Lower lobe of right lung (tissue), 2 donors: ENCODE data around the gene ZCWPW1. TPM values are rescaled to one million over a fixed set of nuclear protein-coding genes. Genes with fewer than 3 reads are reported as not detected.
"Not testable (repeated sequence)": the region's sequence is repeated elsewhere in the genome, so short reads cannot be mapped to it uniquely, and the experiment has no call there.

Experiments used
- ATAC-seq, 2 donors: fragments of 200-7000 bp; cut with Tn5 transposase; one replicate each; pipeline ENCODE4 v1.9.1; 2020 to 2022; ENCODE audit warnings: mild to moderate bottlenecking in 2 of 2, moderate library complexity in 2 of 2
- DNase-seq: peaks from one replicate; pipeline ENCODE4 v3.0.0-alpha.2; 2020
- H3K27ac ChIP-seq: fragments of 200-600 bp; one replicate; pipeline ENCODE4 v1.8.0; 2022
- H3K27me3 ChIP-seq: fragments of 200-600 bp; one replicate; pipeline ENCODE4 v1.8.0; 2022; ENCODE audit warnings: low read depth
- H3K36me3 ChIP-seq: fragments of 200-600 bp; one replicate; pipeline ENCODE4 v1.8.0; 2022; ENCODE audit warnings: mild to moderate bottlenecking
- H3K4me1 ChIP-seq: fragments of 200-600 bp; one replicate; pipeline ENCODE4 v1.8.0; 2022
- H3K4me3 ChIP-seq: fragments of 200-600 bp; one replicate; pipeline ENCODE4 v1.8.0; 2022; ENCODE audit warnings: mild to moderate bottlenecking
- H3K9me3 ChIP-seq: fragments of 200-600 bp; one replicate; pipeline ENCODE4 v1.8.0; 2022
- intact Hi-C: fragments of 100-400 bp; cut with DNase I; formaldehyde crosslinking; loops from one replicate; pipeline ENCODE4 v1.11.0; 2022
- total RNA-seq: library from RNA; stranded (reverse); fragmentation: NEBNext Ultra II Directional; extraction: Animal tissue kit (Norgen Biotek cat#: 25700); gene quantifications from one replicate; pipeline ENCODE4 v1.2.1, GENCODE V29; 2021
- TF ChIP-seq, protein P1 (sequence below): fragments of 200-600 bp; IDR thresholded peaks from one replicate; pipeline ENCODE4 v1.8.0; 2022; ENCODE audit warnings: antibody characterized with exemption, mild to moderate bottlenecking
- donor health status: DM: no; HTN: yes; CAD: no; lungs with severe emphysema.

The ZCWPW1 gene
- total RNA-seq, 1 donor from 2014 or later = 4.9 TPM

DNA sequence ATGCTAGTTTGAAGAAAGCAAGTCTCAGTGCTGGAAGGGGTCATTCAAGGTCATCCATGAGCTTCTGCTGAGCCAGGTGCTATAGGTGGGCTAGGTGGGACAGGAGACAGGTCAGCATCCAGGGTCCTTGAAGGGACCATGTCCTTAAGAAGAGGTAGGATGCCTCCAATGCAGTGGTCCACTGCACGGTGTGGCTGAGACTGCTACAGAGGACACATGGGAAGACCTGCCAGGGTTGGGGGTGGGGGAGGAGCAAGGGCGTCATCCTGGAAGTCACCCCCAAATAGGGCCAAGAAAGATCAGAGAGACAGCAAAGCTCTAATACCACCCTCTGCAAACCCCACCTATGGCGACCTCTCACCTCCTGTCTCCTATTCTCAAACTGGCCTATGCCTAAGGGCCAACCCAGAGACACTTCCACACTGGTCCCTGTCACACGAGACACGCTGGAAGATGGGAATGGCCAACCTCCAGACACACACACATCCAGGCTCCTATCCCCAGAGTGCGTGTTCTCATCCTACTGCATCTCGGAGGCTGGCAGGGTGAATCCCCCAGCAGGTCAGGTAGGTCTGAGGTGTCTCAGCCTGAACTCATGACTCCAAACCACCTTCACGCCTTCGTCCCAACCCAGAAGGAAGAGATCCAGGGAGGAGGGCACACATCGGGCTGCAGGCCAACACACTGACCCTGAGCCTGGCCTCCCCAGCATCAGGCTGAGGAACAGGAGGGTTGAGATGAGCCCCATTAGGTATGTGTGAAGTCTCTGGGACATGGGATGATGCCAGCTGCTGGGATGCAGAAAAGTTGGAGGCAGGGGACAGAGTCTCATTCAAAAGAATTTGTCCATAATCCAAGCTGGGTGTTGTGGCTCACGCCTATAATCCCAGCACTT lies 13.4 kb upstream of the ZCWPW1 start:
- Histone ChIP-seq H3K4me3 (no peak overlapping the region), H3K27me3 (no peaks in the 10 kb centered on the region), H3K36me3 (no peaks in the 10 kb centered on the region), H3K4me1 (peaks cover 16% of the 10 kb centered on the region), H3K27ac (no peak overlapping the region), H3K9me3 (no peaks in the 10 kb centered on the region)
- DNase-seq (peak; percentile 17), ATAC-seq (no peak)
- intact Hi-C loops = no loop called here
- TF ChIP-seq, protein P1, sequence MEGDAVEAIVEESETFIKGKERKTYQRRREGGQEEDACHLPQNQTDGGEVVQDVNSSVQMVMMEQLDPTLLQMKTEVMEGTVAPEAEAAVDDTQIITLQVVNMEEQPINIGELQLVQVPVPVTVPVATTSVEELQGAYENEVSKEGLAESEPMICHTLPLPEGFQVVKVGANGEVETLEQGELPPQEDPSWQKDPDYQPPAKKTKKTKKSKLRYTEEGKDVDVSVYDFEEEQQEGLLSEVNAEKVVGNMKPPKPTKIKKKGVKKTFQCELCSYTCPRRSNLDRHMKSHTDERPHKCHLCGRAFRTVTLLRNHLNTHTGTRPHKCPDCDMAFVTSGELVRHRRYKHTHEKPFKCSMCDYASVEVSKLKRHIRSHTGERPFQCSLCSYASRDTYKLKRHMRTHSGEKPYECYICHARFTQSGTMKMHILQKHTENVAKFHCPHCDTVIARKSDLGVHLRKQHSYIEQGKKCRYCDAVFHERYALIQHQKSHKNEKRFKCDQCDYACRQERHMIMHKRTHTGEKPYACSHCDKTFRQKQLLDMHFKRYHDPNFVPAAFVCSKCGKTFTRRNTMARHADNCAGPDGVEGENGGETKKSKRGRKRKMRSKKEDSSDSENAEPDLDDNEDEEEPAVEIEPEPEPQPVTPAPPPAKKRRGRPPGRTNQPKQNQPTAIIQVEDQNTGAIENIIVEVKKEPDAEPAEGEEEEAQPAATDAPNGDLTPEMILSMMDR = no peak

GRCh38 chr7:100439244-100439643 lies 10.7 kb upstream of the ZCWPW1 start:
- H3K27me3 ChIP-seq, H3K27ac ChIP-seq, intact Hi-C loops, ATAC-seq, H3K36me3 ChIP-seq, H3K4me3 ChIP-seq, H3K9me3 ChIP-seq: not testable (repeated sequence)
- H3K4me1 ChIP-seq = peaks cover 14% of the 10 kb centered on the region
- peak; percentile 6 for DNase-seq

- peak; percentile 10 for DNase-seq
- Histone ChIP-seq H3K36me3 (peaks cover 13% of the 10 kb centered on the region), H3K4me1 (peaks cover 14% of the 10 kb centered on the region)
- H3K27me3 ChIP-seq, H3K4me3 ChIP-seq, H3K27ac ChIP-seq, H3K9me3 ChIP-seq, intact Hi-C loops, ATAC-seq: not testable (repeated sequence)
These were observed 10.2 kb upstream of the ZCWPW1 start for GRCh38 chr7:100438731-100439130.

- H3K9me3 ChIP-seq = no peaks in the 10 kb centered on the region
- H3K36me3 ChIP-seq = peaks cover 19% of the 10 kb centered on the region
- intact Hi-C loops = no loop called here
- H3K27ac ChIP-seq = no peak overlapping the region
- H3K27me3 ChIP-seq = no peaks in the 10 kb centered on the region
- DNase-seq (no peak), ATAC-seq (no peak)
- peaks cover 19% of the 10 kb centered on the region for H3K4me1 ChIP-seq
- TF ChIP-seq, protein P1 = no peak
- H3K4me3 ChIP-seq = no peak overlapping the region
These were observed 9.7 kb upstream of the ZCWPW1 start for GRCh38 chr7:100438172-100438571.

- H3K27ac ChIP-seq = peak overlapping the region; percentile 95
These were observed 8.9 kb upstream of the ZCWPW1 start for GRCh38 chr7:100437150-100438100.

More at GRCh38 chr7:100437150-100438100, 8.9 kb upstream of the ZCWPW1 start:
- no peaks in the 10 kb centered on the region for H3K27me3 ChIP-seq
- TF ChIP-seq, protein P1 = no peak
- peaks cover 26% of the 10 kb centered on the region for H3K36me3 ChIP-seq
- ATAC-seq = no peak
- no peaks in the 10 kb centered on the region for H3K9me3 ChIP-seq
- intact Hi-C loops = no loop called here
- H3K4me3 ChIP-seq = peak overlapping the region; percentile 84
- DNase-seq = peak; percentile 54
- peaks cover 26% of the 10 kb centered on the region for H3K4me1 ChIP-seq
